AG04450 (cell line): ENCODE data around the gene LCN15. TPM values are rescaled to one million over a fixed set of nuclear protein-coding genes. Genes with fewer than 3 reads are reported as not detected.

ENCODE experiments used
- CTCF ChIA-PET: fragments of 300-600, 350-600 bp; formaldehyde crosslinking; extraction: SDS; loops from one replicate; lab custom pipeline; 2022; ENCODE audit warnings: antibody characterized with exemption, inconsistent platforms; lab: Charles Lee
- POLR2A ChIA-PET: fragments of 350-600 bp; formaldehyde crosslinking; extraction: SDS; loops from one replicate; lab custom pipeline; 2021; ENCODE audit warnings: antibody characterized with exemption, inconsistent platforms; lab: Yijun Ruan, JAX
- DNase-seq: peaks from one replicate; pipeline ENCODE4 v3.0.0-alpha.2; 2011; ENCODE audit warnings: low read depth, low spot score
- H3K27ac ChIP-seq: one replicate; pipeline ENCODE4 v1.5.1; 2012; ENCODE audit warnings: low read depth, low read length, control low read depth
- H3K27me3 ChIP-seq: one replicate; pipeline ENCODE4 v1.6.0; 2012; ENCODE audit warnings: low read length; ENCODE audit not compliant: control insufficient read depth, insufficient read depth
- H3K4me3 ChIP-seq: 2 replicates; pipeline ENCODE4 v1.5.1; 2011; ENCODE audit warnings: mild to moderate bottlenecking, low read depth, low read length, control low read depth
- H3K9me3 ChIP-seq: 2 replicates; pipeline ENCODE4 v1.5.1; 2012; ENCODE audit warnings: low read length; ENCODE audit not compliant: control insufficient read depth, insufficient read depth
- CTCF ChIP-seq: IDR thresholded peaks from 2 replicates; pipeline ENCODE4 v1.5.1; 2011; ENCODE audit warnings: low read depth, low read length, control low read depth, inconsistent platforms
- polyA plus RNA-seq: library from polyadenylated mRNA; depleted of rRNA; stranded (reverse); fragments of >200 nt; gene quantifications from 2 replicates; pipeline ENCODE4 v1.2.3, GENCODE V29; 2011

The LCN15 gene
- polyA plus RNA-seq, 1 experiment: not detected

- TF ChIP-seq CTCF: no peak
- H3K27me3 ChIP-seq: no peaks in the 10 kb centered on the region
- H3K9me3 ChIP-seq: no peaks in the 10 kb centered on the region; the same call in 1 of the 2 replicates
- no peak overlapping the region for H3K27ac ChIP-seq
- ChIA-PET POLR2A (interaction anchor here (1.2 kb wide), 2 partner anchors 9 to 12 kb away, joined by 4 to 7 read pairs; no protein-coding TSS in a partner anchor), CTCF (interaction anchor here (1.8 kb wide), 1 partner anchor 9 kb away, joined by 7 read pairs; no protein-coding TSS in a partner anchor)
- no peak overlapping the region for H3K4me3 ChIP-seq
- no peak for DNase-seq
These were observed 43.9 kb downstream of the LCN15 start for GRCh38 chr9:136720251-136720897.

GRCh38 chr9:136719195-136719880 is 45.0 kb downstream of the LCN15 start:
- H3K27me3 ChIP-seq: peaks cover 3% of the 10 kb centered on the region
- CTCF ChIA-PET: interaction anchor here (1.8 kb wide), 1 partner anchor 10 kb away, joined by 7 read pairs; no protein-coding TSS in a partner anchor
- no peak overlapping the region for H3K27ac ChIP-seq
- H3K9me3 ChIP-seq: no peaks in the 10 kb centered on the region; the same call in 1 of the 2 replicates
- TF ChIP-seq CTCF: no peak
- no peak for DNase-seq
- POLR2A ChIA-PET: interaction anchor here (1.4 kb wide), 1 partner anchor 9 kb away, joined by 5 read pairs; no protein-coding TSS in a partner anchor
- no peak overlapping the region for H3K4me3 ChIP-seq

- CTCF ChIA-PET: no interaction called here
- POLR2A ChIA-PET: interaction anchor here (1.4 kb wide), 1 partner anchor 10 kb away, joined by 5 read pairs; no protein-coding TSS in a partner anchor
- H3K27me3 ChIP-seq: peaks cover 6% of the 10 kb centered on the region
These were observed 45.7 kb downstream of the LCN15 start for GRCh38 chr9:136718345-136719194.

GRCh38 chr9:136717399-136717798 is 46.9 kb downstream of the LCN15 start:
- TF ChIP-seq CTCF: no peak
- Histone ChIP-seq H3K9me3 (no peaks in the 10 kb centered on the region; the same call in 1 of the 2 replicates), H3K4me3 (no peak overlapping the region), H3K27me3 (peaks cover 14% of the 10 kb centered on the region), H3K27ac (no peak overlapping the region)
- CTCF ChIA-PET: interaction anchor here (0.7 kb wide), 1 partner anchor 390 kb away, joined by 3 read pairs; the partner anchor contains the start of gene GPSM1
- DNase-seq: no peak
- POLR2A ChIA-PET: no interaction called here

More at GRCh38 chr9:136718345-136719194, 45.7 kb downstream of the LCN15 start:
- Histone ChIP-seq H3K27ac (no peak overlapping the region), H3K4me3 (no peak overlapping the region), H3K9me3 (no peaks in the 10 kb centered on the region; the same call in 1 of the 2 replicates)
- DNase-seq: no peak
- TF ChIP-seq CTCF: no peak
